Measurements from ENCODE around the gene CCL17.

The CCL17 gene

DNA sequence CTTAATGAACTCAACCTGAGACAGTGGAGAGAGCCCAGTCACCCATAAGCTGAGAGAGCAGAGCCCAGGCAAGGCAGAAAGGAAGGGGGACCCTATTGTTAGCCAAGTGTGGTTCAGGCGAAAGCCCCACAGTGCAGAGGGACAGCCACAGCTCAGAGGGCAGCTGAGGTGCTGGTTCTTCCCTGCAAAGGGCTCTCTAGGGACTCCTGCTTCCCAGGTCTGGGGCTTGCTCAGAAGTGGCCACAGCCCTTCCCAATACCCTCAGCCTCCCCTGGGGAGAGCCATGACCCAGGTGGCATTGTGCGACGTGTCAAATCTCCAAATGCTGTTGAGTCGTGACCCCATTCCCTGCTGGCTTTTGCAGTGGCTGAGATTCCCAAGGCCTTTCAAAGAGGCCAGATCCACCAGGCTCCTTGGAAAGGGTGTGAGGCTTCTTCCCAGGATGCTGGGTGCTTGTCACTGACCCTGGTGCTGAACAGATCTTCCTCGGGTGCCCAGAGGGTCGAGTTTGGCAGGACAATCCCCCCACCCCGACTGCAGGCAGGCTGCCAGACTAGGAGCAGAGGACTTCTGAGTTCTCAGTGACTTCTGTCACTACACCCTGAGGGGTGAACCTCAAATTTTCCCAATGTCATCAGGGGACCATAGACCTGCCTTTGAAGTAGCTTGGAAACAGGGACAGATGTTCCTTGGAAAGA lies 2.5 kb upstream of the CCL17 start:
- no peak for DNase-seq

DNA sequence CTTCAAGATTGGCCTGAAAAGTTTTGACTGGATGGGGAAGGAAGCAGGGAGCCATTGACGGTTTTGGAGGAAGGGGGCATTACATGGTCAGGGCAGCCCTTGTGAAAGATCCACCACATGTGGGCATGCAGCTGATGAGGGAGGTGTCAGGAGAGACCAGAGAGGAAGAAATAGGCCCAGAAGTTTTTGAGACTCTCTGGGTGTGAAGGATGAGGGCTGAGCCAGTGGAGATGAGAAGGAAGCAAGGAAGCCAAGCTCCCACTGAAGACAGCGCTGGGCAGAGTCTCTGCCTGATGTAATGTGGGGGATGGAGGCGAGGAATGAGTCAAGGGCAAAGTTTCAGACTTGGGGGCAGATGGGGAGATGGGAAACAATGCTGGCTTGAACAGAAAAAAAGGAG lies 530 bp downstream of the CCL17 start:
- no peak for DNase-seq

DNA sequence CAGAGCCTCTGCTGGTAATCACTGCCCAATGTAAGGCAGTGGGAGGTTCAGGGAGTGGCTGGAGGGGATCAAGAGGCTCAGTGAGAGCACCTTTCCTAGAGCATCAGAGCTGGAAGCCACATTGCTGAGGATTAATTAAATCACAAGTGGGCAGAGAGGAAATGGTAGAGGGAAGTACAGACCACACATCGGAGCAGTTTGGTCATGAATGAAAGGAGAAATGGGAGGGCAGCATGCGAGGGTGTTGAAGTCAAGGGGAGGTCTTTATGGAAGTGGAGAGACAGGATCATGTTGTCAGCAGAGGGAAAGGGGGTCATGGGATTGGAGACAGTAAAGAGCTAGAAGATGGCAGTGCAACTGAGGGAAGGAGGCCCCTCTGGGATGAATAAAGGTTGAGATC lies 2.3 kb downstream of the CCL17 start:
- DNase-seq: no peak

DNA sequence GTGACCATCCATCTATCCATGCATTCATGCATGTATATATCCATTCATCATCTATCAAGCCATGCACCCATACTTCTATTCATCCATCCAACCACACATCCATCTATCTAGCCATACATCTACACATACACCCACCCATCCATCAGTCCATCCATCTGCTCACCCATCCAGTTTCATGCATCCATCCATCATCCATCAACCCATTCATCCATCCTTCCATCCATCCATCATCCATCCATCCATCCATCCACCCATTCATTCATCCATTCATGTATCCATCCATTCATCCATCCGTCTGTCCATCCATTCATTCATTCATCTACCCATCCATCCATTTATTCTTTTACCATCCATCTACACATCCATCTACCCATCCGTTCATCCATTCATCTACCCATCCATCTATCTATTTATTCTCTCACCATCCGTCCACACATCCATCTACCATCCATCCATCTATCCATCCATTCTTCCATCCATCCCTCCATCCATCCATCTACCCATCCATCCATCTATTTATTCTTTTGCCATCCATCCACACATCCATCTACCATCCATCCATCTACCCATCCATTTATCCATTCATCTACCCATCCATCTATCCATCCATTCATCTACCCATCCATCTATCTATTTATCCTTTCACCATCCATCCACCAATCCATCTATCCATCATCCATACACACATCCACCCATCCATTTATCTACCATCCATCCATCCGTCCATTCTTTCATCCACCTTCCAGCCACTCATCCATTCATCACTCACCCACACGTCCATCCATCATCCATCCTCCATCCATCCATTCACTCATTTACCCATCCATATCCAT lies 3.2 kb downstream of the CCL17 start:
- DNase-seq: no peak

DNA sequence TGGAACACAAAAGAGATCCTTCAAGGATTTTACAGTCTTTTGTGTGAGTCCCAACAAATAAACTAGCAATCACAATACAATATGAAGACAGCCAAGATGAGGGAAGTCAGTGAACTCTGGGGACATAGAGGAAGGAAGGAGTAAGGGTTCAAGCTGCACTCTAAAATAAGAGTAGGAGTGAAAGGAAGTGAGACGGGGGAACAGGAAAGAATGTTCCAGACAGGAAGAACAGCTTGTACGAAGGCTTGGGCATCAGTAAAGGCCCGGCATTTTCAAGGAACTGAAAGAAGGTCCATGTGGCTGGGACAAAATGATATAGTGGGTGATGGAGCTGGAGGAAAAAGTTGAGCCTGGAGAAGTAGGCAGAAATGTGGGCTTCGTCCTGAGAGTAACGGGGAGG lies 4.5 kb downstream of the CCL17 start:
- no peak for DNase-seq

DNA sequence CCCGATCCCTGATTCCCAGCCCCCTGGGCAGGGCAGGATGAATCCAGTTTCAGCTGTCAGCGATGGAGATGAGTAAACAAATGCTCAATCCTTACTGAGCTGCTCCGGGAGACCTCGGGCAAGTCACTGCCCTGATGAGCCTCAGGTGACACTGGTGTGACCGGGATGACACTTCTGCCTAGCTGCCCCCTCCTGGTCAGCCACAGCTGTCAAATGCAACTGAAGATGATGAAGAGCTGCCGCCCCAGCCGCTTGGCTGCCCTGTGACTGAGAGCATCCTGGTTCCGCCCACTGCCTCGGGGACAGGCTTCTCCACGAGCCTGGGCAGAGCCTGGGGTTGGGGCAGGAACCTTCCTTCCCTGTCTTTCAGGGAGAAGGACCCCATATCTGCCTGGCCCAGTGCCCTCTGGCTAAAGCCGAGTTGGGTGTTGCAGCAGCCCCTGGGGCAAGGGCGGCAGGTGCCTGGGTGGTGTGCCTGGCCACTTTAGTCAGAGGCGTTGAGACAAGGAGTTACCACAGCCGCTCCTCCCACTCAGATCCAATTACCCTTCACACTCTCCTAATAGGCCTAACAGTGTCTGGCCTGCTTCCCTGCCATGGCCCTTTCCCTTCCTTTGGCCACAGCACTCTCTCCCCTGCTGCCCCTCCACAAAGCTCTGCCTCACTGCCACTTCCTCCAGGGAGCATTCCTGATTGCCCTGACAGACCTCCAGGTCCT lies 5.5 kb downstream of the CCL17 start:
- no peak for DNase-seq

DNA sequence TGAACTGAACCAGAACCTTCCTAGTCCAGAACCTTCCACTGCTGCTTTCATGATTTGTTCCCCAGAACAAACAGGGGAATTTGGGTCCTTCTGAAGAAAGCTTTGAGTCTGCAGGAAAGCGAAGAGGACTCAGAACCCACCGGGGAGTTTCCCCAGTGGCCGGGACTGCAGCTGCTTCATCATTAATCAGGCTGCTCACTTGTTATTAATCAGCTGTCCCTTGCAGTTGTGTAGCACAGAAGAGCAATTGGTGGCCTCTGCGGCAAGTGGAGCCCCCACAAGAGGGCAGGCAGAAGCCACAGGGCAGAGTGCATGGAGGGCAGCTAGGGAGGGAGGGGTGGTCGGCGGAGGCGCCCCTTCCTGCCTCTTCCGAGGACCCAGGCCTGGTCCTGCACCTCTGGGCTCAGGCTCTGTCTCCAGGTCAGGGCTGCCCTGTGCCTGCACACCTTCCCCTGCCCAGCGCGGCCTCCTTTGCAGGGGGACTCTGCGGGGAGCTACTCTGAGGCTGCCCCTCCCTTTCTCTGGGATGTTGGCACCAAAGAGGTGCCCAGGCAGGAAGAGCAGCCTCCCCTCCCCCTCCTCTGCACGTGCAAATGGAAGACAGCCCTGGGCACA lies 6.9 kb downstream of the CCL17 start:
- no peak for DNase-seq

DNA sequence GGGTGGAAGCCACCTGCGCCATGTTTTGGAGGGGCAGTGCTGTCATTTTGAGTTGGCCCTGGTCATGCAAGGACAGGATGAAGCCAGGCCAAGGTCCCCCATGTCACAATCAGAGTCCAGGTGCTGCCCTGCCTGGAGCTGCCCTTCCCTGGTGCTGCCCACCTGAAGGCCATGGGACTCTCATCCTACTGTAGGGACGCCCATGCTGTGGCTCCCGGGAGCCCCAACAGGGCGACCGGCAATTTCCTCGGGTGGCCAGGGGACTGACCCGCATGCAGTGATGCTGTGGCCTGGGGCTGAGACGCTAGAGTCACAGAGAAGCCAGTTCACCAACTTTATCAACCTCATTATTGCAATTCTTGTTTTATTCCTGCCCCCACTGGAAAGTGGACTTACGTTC lies 8.0 kb downstream of the CCL17 start:
- no peak for DNase-seq

DNA sequence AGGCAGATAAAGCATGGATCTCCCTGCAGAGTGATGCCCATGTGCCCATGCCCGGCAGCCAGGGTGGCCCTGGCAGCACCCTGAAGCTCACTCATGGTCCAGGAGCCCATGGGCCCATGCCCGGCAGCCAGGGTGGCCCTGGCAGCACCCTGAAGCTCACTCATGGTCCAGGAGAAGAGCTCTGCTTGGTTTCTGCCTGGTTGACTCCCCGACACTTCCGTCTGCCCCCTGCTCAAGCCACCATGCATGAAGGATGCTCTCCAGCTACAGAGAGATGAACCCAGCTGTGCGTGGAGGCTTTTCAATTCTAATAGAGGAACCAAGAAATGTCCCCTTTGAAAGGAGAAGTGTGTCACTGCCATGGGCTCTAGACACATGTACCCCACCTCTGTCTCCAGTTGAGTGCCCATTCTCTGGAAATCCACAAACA lies 8.7 kb downstream of the CCL17 start:
- DNase-seq: no peak

DNA sequence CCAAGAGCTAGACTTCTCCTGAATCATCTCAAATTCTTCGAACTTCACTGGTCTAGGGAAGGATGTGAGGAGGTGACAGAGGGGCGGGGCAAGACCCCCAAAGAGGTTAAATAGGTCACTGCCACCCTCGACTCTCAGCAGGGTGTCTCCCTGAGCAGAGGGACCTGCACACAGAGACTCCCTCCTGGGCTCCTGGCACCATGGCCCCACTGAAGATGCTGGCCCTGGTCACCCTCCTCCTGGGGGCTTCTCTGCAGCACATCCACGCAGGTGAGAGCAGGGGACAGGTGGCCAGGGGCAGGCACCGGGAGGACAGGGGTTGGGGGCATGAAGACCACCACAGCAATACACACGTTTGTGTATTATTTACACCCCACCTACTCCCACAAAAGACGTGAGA lies 9.2 kb downstream of the CCL17 start:
- no peak for DNase-seq

DNA sequence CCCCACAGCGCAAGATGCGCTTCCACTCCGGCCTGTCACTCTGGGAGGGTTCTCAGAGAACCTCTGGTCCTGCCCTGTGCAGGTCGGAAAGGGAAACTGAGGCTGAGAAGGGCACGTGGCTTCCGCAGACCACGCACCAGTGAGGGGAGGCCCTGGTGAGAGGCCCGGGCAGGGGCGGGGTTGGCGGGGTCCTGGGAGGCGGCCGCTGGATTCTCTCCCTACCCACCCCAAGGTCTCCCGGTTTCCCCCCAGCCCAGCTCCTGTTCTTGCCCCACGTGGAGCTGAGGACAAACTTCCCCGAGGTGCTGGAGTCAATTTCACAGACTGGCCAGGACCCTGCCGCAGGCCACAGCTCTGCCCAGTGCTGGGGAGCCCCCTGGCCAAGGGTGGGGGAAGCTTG lies 11.5 kb downstream of the CCL17 start:
- no peak for DNase-seq

DNA sequence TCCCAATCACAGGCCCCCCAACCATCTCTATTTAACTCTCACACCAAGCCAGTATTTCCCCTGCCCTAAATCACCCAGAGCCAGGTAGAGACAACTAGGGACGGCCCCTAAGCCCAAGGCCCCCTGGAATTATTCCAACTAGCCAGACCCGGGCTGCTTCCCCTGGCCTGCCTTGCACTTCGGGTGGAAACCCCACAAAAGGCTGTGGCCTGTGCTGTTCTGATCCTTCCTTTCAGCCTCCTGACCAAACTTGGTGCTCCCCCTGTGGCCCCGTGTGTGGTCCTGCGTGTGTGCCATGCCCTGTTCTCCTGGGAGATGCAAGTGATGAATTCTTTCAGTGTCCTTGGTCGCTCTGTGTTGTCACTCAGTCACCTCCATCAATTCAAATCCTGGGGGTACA lies 14.9 kb downstream of the CCL17 start:
- DNase-seq: no peak

DNA sequence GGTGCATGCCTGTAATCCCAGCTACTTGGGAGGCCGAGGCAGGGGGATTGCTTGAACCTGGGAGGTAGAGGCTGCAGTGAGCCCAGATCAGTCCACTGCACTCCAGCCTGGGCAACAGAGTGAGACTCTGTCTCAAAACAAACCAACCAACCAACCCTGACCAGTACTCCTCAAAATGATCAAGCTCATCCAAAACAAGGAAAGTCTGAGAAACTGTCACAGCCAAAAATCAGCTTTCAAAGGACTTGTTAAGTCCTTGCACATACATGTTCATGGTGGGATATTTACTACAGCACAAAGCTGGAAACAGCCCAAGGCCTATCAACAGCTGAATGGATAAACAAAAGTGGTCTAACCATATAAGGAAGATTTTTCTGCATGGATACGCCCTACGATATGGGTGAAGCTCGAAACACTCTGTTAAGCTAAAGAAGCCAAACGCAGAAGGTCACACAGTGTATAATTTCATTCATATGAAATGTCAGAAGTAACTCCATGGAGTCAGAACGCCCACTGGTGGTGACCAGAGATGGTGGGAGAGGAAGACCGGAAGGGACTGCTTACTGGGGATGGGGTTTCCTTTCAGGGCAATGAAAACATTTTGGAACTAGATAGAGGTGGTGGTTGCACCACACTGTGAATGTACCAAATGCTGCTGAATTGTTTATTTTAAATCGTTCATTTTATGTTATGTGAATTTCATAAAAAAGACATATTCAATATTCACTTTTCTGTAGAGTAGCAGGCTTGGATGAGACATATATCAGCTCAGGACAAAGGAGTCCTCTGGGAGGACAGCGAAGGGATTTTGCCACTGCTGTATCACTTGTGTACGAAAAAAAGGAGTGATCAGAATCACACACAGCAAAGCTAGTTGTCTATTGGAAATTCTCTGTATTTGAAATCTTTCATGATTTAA lies 17.7 kb downstream of the CCL17 start:
- DNase-seq: peak in 1 of 2 experiments; percentile 35

DNA sequence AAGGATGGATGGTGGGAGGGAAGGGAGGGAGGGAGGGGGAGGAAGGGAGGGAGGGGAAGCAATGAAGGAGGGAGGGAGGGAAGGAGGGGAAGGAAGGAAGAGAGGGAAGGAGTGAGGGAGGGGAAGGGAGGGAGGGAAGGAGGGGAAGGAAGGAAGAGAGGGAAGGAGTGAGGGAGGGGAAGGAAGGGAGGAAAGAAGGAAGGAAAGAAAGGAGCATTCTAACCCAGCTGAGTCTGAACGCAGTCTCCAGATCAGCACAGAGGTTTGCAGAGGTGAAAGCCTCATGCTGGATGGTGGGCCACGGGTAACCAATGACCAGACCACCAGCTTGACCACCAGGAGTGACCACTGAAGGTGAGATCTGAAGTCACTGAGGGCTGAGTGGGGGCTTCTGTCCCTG lies 18.6 kb downstream of the CCL17 start:
- no peak for DNase-seq

DNA sequence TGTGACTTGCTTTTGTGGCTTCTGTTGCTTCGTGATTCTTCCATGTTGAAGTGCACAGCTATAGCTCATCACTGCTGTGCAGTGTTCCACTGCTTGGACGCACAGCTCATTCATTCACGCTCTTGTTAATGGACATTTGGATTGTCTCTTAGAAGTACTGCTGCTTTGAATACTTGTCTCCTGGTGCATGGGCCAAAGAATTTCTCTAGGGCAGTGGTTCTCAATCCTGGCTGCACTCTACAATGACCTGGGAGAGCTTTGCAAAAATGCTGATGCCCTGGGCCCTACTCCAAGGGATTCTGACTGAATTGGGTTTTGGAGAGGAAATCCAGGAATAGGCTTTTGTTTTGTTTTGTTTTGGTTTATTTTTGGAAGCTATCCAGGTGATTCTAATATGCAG lies 20.0 kb downstream of the CCL17 start:
- DNase-seq: no peak

DNA sequence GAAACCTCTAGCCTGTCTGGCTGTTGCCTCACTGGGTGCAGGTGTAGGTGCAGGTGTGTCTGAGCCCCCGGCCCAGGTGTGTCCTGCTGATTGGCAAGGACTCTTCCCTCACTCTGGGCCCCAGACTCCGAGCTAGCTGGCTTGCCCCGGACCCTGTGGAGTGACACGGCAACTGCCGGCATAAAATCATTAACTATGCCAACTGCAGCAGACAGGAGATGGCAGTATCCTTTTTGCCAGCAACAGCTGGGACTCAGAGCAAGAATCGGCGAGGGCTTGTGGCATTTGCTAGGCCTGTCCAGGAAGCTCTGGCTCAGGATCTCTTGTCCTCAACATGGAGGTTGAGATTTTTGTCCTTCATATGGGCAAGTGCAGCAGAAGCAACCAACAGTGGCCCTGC lies 21.8 kb downstream of the CCL17 start:
- DNase-seq: no peak

DNA sequence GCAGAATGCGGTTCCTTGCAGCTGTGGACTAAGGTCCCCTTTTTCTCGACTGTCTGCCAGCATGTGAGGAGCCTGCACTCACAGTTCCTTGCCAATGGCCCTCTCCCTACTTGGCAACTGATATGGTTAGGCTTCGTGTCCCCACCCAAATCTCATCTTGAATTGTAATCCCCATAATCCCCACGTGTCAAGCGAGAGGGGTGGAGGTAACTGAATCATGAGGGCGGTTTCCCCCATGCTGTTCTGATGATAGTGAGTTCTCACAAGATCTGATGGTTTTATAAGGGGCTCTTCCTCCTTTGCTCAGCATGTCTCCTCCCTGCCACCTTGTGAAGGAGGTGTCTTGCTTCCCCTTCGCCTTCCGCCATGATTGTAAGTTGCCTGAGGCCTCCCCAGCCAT lies 22.7 kb downstream of the CCL17 start:
- DNase-seq: no peak

DNA sequence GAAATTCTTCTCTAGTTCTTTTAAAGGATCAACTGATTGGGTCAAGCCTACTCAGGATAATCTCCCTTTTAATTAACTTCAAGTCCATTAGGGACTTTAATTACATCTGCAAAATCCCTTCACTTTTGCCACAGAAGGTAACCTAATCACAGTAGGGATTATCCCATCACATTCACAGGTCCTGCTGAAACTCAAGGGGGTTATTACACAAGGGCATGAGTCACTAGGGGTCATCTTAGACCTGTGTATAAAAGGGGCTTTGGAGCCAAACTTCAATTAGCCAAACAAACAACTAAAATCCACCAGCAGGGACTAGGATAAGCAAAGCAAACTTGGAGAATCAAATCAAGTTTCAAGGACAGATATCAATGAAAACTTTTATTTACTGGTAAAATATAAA lies 23.3 kb downstream of the CCL17 start:
- no peak for DNase-seq

DNA sequence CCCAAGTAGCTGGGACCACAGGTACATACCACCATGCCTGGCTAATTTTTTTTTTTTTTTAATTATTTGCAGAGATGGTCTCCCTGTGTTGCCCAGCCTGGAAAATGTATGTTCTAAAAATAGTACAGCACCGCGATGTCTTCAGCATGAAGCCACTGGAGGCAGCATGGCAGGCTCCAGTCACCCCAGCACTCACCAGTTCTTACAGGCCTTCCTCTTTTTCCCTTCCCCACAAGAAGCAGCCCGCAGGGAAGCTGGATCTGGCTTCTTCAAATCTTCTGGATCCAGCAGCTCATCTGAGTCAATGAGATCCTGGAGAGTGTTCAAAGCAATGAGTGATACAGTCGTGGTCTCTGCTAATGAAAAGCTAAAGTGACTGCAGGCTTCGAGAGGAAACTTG lies 26.4 kb downstream of the CCL17 start:
- DNase-seq: no peak

DNA sequence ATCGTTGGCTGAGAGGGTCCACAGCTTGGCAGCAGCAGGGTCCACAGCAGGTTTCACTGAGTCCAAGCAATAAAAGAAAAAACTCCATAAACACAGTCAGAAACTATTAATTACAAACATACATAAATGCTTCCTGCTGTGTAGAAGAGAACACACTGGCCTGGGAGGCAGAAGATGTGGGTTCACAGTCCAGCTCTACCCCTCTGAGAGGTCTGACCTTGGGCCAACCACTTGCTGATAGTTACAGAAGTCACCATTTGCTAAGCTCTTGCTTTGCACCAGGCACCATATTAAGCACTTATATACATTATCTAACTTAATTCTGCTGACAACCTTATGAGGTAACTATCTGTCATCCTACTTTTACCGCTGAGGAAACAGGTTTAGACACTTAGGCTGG lies 27.9 kb downstream of the CCL17 start:
- no peak for DNase-seq

DNA sequence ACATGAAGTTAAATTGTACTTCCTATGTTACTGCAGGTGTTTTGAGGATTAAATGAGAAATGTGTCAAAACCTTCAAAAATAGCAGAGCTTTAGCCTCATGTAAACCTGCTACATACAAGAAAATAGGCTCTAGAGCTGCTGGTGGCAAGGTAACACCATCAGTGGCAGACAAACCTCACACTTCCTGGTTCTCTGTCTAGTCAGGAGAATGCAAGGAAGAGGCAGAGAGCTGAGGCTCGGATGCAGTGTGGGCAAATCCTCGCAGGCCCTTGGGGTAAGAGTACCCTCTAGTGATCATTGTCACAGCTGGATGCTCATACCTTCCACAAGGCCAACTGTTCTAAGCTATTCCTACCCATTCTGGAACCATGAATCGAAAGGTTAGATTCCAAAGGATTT lies 28.4 kb downstream of the CCL17 start:
- DNase-seq: no peak

DNA sequence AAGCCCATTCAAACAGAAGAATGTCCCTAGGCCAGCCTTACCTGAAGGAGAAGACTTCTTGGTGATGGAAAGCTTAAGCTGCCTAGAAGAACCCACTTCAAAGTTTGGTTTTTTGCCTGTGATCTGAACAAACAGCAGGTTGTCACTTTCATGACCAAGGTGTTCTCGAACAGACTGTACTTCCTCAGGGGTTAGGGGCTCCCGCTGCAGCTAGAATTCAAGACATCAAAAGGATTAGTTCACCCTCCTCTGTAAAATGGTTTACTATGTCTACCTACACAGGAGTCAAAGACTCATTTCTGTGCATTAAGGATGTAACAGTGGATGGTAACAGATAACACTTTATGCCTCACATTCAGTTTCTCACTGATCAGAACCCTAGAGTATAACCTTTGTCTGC lies 29.4 kb downstream of the CCL17 start:
- no peak for DNase-seq
